SK-N-MC (cell line): Measurements from ENCODE around the gene MFSD12.

Experiments
- EZH2 ChIP-seq: fragments of 200-600 bp; sonication (generic); IDR thresholded peaks from one replicate; pipeline ENCODE4 v1.6.1; 2017; ENCODE audit warnings: antibody characterized with exemption
- FOXP2 ChIP-seq: optimal IDR thresholded peaks from 2 replicates; pipeline ENCODE3; 2011; ENCODE audit warnings: mild to moderate bottlenecking, moderate library complexity; ENCODE audit not compliant: insufficient read depth; ENCODE audit errors: extremely low read length, control extremely low read depth
- POLR2AphosphoS5 ChIP-seq: IDR thresholded peaks from 2 replicates; pipeline ENCODE4 v1.6.1; 2012; ENCODE audit warnings: mild to moderate bottlenecking, low read depth, low read length, borderline replicate concordance

DNA sequence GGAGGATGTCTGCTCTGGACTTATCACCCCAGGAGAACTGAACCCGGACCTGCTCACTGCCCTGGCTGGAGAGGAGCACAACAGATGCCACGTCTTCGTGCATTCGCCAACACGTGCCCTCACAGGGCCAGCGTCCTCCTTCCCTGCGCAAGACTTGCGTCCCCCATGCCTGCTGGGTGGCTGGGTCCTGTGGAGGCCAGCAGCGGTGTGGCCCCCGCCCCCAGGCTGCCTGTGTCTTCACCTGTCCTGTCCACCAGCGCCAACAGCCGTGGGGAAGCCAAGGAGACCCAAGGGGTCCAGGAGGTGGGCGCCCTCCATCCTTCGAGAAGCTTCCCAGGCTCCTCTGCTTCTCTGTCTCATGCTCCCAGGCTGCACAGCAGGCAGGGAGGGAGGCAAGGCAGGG lies 21.8 kb downstream of the MFSD12 start:
- TF ChIP-seq EZH2 (no peak), POLR2AphosphoS5 (no peak), FOXP2 (no peak)
